NCI-H2029 (cell line): ENCODE data around the gene GPI.

Source experiments
- DNase-seq: peaks from one replicate; lab custom pipeline; 2025; lab: John Stamatoyannopoulos, UW

Gene GPI

DNA sequence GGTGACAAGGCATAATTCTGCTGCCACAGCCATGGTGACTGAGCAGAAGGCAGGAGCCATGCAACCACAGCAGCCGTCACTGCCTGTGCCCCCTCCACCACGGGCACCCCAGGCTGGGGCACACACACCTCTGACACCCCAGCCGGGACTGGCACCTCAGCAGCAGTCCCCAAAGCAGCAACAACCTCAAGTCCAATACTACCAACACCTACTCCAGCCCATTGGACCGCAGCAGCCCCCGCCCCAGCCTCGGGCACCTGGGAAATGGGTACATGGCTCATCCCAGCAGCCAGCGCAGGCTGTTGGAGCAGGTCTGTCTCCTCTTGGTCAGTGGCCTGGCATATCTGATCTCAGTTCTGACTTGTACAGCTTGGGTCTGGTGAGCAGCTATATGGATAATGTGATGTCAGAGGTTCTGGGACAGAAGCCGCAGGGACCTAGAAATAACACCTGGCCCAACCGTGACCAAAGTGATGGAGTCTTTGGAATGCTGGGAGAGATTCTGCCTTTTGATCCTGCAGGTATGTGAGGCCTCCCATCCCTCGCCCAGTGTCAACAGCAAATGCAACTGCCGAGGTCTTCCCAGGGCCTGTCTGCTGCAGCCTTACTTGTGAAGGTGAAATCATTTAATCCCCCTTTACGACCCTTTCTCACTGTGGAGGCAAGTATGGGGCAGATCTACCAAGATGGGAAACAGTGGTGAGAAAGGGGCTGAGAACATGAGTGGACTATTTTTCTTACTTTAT, 22.9 kb upstream of the GPI start:
- DNase-seq, result no peak

- no peak for DNase-seq
Measured at GRCh38 chr19:34343751-34344150, 21.2 kb upstream of the GPI start.

- DNase-seq, result peak; percentile 65
Measured at GRCh38 chr19:34345947-34346351, 19.0 kb upstream of the GPI start.

- DNase-seq, result no peak
Measured at GRCh38 chr19:34347561-34348165, 17.3 kb upstream of the GPI start.

- DNase-seq, result no peak
Measured at GRCh38 chr19:34348899-34349487, 16.0 kb upstream of the GPI start.

- DNase-seq, result no peak
Measured at GRCh38 chr19:34350161-34350561, 14.8 kb upstream of the GPI start.

- DNase-seq, result peak; percentile 35
Measured at GRCh38 chr19:34351382-34351826, 13.6 kb upstream of the GPI start.

DNA sequence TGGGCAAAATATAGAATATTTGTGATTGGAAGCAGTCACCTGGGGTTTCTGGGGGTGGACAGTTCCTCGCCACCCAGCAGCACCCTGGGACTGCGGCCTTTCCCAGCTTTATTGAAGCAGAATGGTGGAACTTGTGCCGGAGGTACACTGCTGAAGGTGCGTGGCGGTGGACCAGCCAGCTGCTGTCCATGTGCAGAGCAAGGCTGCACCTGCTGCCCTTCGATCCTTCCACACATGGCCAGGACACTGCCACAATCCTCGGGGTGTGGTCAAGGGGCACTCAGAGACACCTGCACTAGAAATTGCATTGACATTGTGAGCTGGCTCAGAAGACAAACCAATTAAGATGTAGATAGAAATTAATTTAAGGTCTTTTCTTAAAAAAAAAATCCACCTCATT, 11.4 kb upstream of the GPI start:
- no peak for DNase-seq

- DNase-seq, result no peak
Measured at GRCh38 chr19:34355201-34355600, 9.8 kb upstream of the GPI start.

DNA sequence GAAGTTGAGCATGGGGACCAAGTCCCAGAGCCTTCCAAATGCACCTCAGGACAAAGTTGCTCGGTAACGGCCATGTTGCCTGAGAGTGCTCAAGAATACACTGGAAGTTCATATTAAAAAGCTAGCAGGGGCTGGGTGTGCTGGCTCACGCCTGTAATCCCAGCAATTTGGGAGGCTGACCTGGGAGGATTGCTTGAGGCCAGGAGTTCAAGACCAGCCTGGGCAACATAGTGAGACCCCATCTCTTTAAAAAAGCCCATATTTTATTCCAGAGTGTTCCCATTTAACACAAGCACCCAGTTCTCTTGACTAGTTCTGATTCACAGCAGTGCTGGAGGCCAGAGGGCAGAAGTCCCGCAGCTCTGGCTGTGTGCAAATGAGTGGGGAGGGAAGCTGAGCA, 8.1 kb upstream of the GPI start:
- no peak for DNase-seq

DNA sequence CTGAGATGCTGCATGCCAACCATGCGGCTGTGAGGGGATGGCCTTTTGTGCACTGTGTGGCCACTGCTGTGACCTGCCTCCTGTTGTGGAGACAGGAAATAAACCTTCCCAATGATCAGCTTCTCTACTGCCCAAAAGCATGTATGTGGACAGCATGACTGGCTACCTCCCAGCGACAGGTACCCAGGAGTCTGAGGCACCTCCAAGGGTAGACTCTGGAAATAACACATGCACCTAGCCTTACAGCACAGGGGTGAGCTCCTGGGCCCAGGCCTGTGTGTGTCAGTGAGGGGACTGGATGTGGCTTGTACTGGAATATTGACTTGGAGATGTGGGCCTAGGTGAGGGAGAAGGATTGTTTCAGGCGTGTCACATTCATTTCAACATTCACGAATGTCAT, 7.6 kb upstream of the GPI start:
- DNase-seq, result no peak

- peak; percentile 96 for DNase-seq
Measured at GRCh38 chr19:34359140-34359953, 5.6 kb upstream of the GPI start.

GRCh38 chr19:34359954-34360315, 5.1 kb upstream of the GPI start:
- no peak for DNase-seq

GRCh38 chr19:34360354-34360909, 4.6 kb upstream of the GPI start:
- DNase-seq, result no peak

DNA sequence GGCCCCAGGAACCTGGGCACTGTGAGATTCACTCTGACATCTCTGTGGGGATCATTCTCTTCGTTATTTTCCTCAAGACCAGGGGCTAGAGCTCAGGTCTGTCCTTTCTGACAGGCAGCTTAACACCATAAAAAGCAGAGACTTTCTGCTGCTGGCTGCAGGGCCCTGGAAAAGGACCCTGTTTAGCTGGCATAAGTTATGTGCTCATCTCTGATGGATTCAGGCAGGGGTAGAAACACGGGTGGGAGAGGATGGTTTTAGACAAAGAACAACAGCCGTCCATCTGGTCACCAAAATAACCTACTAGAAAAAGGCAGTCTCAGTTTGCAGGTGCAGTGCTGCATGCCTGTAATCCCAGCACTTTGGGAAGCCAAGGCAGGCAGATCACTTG, 2.3 kb upstream of the GPI start:
- no peak for DNase-seq

GRCh38 chr19:34363094-34363493, 1.9 kb upstream of the GPI start:
- no peak for DNase-seq

DNA sequence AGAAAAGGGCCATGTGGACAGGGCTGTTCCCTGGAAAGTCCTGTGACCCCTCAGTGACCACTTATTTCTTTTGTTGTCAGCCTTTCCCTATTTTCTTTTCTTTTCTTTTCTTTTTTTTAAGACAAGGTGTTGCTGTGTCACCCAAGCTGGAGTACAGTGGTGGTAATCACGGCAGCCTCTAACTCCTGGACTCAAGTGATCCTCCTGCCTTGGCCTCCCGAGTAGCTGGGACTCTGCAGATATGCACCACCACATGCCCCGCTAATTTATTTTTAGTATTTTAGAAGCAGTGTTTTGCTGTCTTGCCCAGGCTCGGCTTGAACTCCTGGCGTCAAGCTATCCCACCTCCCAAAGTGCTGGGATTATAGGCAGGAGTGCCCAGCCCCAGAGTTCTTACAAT, 1.1 kb upstream of the GPI start:
- DNase-seq, result no peak

DNA sequence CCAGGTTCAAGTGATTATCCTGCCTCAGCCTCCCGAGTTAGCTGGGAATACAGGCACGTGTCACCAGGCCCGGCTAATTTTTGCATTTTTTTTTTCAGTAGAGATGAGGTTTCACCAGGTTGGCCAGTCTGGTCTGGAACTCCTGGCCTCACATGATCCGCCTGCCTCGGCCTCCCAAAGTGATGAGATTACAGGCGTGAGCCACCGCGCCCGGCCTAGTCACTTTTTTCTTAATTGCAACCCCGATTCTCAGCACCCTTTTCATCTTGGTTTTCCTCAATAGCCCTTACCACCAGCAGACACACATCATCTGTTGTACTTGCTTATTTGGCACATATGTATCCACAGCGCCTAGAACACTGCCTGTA, 550 bp upstream of the GPI start:
- no peak for DNase-seq

GRCh38 chr19:34365463-34366401, 736 bp downstream of the GPI start:
- DNase-seq, result peak; percentile 67

- DNase-seq, result no peak
Measured at GRCh38 chr19:34366738-34367623, 2.0 kb downstream of the GPI start.
